Liver (tissue), 3 donors: Measurements from ENCODE around the gene PPP3CA.

Experiments
- CTCF ChIP-seq: fragments of 150-350 bp; IDR thresholded peaks from 2 replicates; pipeline ENCODE4 v1.5.1; 2017; ENCODE audit warnings: improper control_type of control experiment, low read depth, low read length; ENCODE audit not compliant: missing input control
- NR2F2 ChIP-seq: IDR thresholded peaks from 2 replicates; pipeline ENCODE4 v1.6.1; 2016; ENCODE audit warnings: antibody characterized with exemption
- donor health status: healthy.
- donor health status: healthy.

GRCh38 chr4:101292901-101293300 lies 54.4 kb downstream of the PPP3CA start:
- TF ChIP-seq NR2F2 = no peak
- no peak for TF ChIP-seq CTCF
